Measurements from ENCODE around the gene AXL.

- TF ChIP-seq, protein P1, sequence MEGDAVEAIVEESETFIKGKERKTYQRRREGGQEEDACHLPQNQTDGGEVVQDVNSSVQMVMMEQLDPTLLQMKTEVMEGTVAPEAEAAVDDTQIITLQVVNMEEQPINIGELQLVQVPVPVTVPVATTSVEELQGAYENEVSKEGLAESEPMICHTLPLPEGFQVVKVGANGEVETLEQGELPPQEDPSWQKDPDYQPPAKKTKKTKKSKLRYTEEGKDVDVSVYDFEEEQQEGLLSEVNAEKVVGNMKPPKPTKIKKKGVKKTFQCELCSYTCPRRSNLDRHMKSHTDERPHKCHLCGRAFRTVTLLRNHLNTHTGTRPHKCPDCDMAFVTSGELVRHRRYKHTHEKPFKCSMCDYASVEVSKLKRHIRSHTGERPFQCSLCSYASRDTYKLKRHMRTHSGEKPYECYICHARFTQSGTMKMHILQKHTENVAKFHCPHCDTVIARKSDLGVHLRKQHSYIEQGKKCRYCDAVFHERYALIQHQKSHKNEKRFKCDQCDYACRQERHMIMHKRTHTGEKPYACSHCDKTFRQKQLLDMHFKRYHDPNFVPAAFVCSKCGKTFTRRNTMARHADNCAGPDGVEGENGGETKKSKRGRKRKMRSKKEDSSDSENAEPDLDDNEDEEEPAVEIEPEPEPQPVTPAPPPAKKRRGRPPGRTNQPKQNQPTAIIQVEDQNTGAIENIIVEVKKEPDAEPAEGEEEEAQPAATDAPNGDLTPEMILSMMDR (IDR thresholded peaks at IDR 0.05): no peak
- no peak for TF ChIP-seq POLR2A (IDR thresholded peaks at IDR 0.05)
Observed at GRCh38 chr19:41206456-41206855, 12.6 kb upstream of the AXL start.

Data from Peyer's patch (tissue), 4 donors.